ENCODE data around the gene COMMD2.

COMMD2 gene

GRCh38 chr3:149702691-149703441 is 49.4 kb downstream of the COMMD2 start:
- DNase-seq (ENCODE audit: low read depth, low spot score), result no peak

- DNase-seq (ENCODE audit: low read depth, low spot score), result no peak
These were observed 50.3 kb downstream of the COMMD2 start for GRCh38 chr3:149701977-149702350.

GRCh38 chr3:149701206-149701976 is 50.9 kb downstream of the COMMD2 start:
- no peak for DNase-seq (ENCODE audit: low read depth, low spot score)

Measured in iPS DF 19.7 (cell line).